Breast epithelium (tissue), 4 donors: ENCODE data around the gene CIRBP. TPM values are rescaled to one million over a fixed set of nuclear protein-coding genes. Genes with fewer than 3 reads are reported as not detected.

Source experiments
- DNase-seq, 2 donors: peaks; one replicate each; pipeline ENCODE4 v3.0.0-alpha.2; 2019; ENCODE audit warnings: low spot score in 2 of 2
- H3K27ac ChIP-seq, 2 donors: fragments of 200-600 bp; sonication (generic) in 1 of 2; one replicate each; pipeline ENCODE4 v1.5.1; 2016 to 2019; ENCODE audit warnings: mild to moderate bottlenecking in 1 of 2
- H3K27me3 ChIP-seq, 2 donors: fragments of 200-600 bp; sonication (generic) in 1 of 2; one replicate each; pipeline versions ENCODE4 v1.5.1 to v1.6.0; 2017 to 2019; ENCODE audit warnings: control low read depth in 1 of 2, mild to moderate bottlenecking in 1 of 2
- H3K36me3 ChIP-seq: fragments of 200-600 bp; one replicate; pipeline ENCODE4 v1.5.1; 2019
- H3K4me1 ChIP-seq, 2 donors: fragments of 200-600 bp; sonication (generic); one replicate each; pipeline ENCODE4 v1.5.1; 2016 to 2019; ENCODE audit warnings: control low read depth in 1 of 2
- H3K4me3 ChIP-seq, 3 donors: fragments of 200-600 bp; sonication (generic); 1 replicate in 2 of 3; 2 replicates in 1 of 3; pipeline ENCODE4 v1.5.1; 2016 to 2019; ENCODE audit warnings: mild to moderate bottlenecking in 3 of 3, moderate library complexity in 2 of 3
- H3K9me3 ChIP-seq, 2 donors: fragments of 200-600 bp; sonication (generic) in 1 of 2; one replicate each; pipeline ENCODE4 v1.5.1; 2016 to 2019; ENCODE audit warnings: control low read depth in 1 of 2
- CTCF ChIP-seq, 3 donors: fragments of 450-650 bp; IDR thresholded peaks; one replicate each; pipeline ENCODE4 v1.5.1; 2016 to 2017; ENCODE audit warnings: antibody characterized with exemption in 3 of 3, mild to moderate bottlenecking in 3 of 3, moderate library complexity in 3 of 3
- POLR2A ChIP-seq: fragments of 450-650 bp; IDR thresholded peaks from one replicate; pipeline ENCODE4 v1.6.1; 2016; ENCODE audit warnings: antibody characterized with exemption, mild to moderate bottlenecking, moderate library complexity
- POLR2AphosphoS5 ChIP-seq, 3 donors: sonication (generic); formaldehyde crosslinking; IDR thresholded peaks; one replicate each; pipeline ENCODE4 v1.6.1; 2017; ENCODE audit warnings: antibody characterized with exemption in 3 of 3
- intact Hi-C: fragments of 100-400 bp; cut with DNase I; formaldehyde crosslinking; loops from one replicate; pipeline ENCODE4 v1.15.1; 2023; ENCODE audit warnings: low total_unique reads
- total RNA-seq, 3 donors: library from RNA; depleted of rRNA; stranded (reverse); fragments of >200 nt; gene quantifications; one replicate each; pipeline ENCODE4 v1.1.0, GENCODE V29; 2016

Gene CIRBP
- total RNA-seq, 3 donors from 2014 or later = 458 to 758 (median 656) TPM

GRCh38 chr19:1279782-1280341, 10.7 kb downstream of the CIRBP start:
- Histone ChIP-seq H3K4me1 (peaks cover 8 to 10% of the 10 kb centered on the region in 2 donors), H3K27ac (no peak overlapping the region), H3K27me3 (peaks cover 3 to 21% of the 10 kb centered on the region in 2 donors), H3K4me3 (no peak overlapping the region), H3K36me3 (no peaks in the 10 kb centered on the region), H3K9me3 (no peaks in the 10 kb centered on the region)
- intact Hi-C loops = loop anchor here (10.0 kb wide), 2 partner anchors 125 to 165 kb away; partner anchors contain the start of genes DAZAP1 and GAMT
- TF ChIP-seq POLR2A (no peak), CTCF (IDR thresholded peaks at IDR 0.05) (peak; percentile 84 to 91 (median 88)), POLR2AphosphoS5 (IDR thresholded peaks at IDR 0.05) (peak in 1 of 3 donors; percentile 26)
- DNase-seq = peak; percentile 72 to 79

- no peak for TF ChIP-seq POLR2A
- no peak for TF ChIP-seq CTCF (IDR thresholded peaks at IDR 0.05)
- no peak for TF ChIP-seq POLR2AphosphoS5 (IDR thresholded peaks at IDR 0.05)
- Histone ChIP-seq H3K4me3 (no peak overlapping the region), H3K9me3 (no peaks in the 10 kb centered on the region), H3K4me1 (peaks cover 5 to 8% of the 10 kb centered on the region in 2 donors), H3K27me3 (peaks cover 6 to 28% of the 10 kb centered on the region in 2 donors), H3K36me3 (no peaks in the 10 kb centered on the region), H3K27ac (no peak overlapping the region)
- intact Hi-C loops = no loop called here
- no peak for DNase-seq
Observed at GRCh38 chr19:1280636-1281568, 11.8 kb downstream of the CIRBP start.

GRCh38 chr19:1281569-1282287, 12.6 kb downstream of the CIRBP start:
- no peak for TF ChIP-seq POLR2AphosphoS5 (IDR thresholded peaks at IDR 0.05)
- TF ChIP-seq POLR2A = no peak
- TF ChIP-seq CTCF (IDR thresholded peaks at IDR 0.05) = no peak
- no peak for DNase-seq
- Histone ChIP-seq H3K27ac (no peak overlapping the region), H3K27me3 (peaks cover 6 to 33% of the 10 kb centered on the region in 2 donors), H3K9me3 (no peaks in the 10 kb centered on the region), H3K4me1 (peaks cover 0 to 2% of the 10 kb centered on the region in 2 donors), H3K36me3 (no peaks in the 10 kb centered on the region), H3K4me3 (no peak overlapping the region)
- intact Hi-C loops = no loop called here

GRCh38 chr19:1282588-1283206, 13.6 kb downstream of the CIRBP start:
- no peak for DNase-seq
- no peaks in the 10 kb centered on the region for H3K36me3 ChIP-seq
- H3K9me3 ChIP-seq = no peaks in the 10 kb centered on the region
- intact Hi-C loops = no loop called here
- TF ChIP-seq POLR2A = no peak
- no peak for TF ChIP-seq POLR2AphosphoS5 (IDR thresholded peaks at IDR 0.05)
- TF ChIP-seq CTCF (IDR thresholded peaks at IDR 0.05) = no peak
- no peaks in the 10 kb centered on the region for H3K4me1 ChIP-seq
- peaks cover 13 to 43% of the 10 kb centered on the region in 2 donors for H3K27me3 ChIP-seq
- no peak overlapping the region for H3K4me3 ChIP-seq
- H3K27ac ChIP-seq = no peak overlapping the region
